ENCODE measurements around the gene SLC47A2.

DNA sequence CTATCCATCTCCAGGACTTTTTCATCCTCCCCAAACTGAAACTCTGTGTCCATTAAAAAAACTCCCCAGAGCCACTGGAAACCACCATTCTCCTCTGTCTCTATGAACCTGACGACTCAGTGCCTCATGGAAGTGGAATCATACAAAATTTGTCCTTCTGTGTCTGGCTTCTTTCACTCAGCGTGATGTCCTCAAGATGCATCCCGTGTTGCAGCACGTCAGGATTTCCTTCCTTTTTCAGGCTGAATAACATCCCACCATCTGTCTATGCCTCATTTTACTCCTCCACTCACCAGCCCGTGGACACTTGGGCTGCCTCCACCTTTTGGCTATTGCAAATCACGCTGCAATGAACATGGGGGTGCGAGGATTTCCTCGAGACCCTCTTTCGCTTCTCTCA lies 44.4 kb upstream of the SLC47A2 start:
- TF ChIP-seq, protein P1, sequence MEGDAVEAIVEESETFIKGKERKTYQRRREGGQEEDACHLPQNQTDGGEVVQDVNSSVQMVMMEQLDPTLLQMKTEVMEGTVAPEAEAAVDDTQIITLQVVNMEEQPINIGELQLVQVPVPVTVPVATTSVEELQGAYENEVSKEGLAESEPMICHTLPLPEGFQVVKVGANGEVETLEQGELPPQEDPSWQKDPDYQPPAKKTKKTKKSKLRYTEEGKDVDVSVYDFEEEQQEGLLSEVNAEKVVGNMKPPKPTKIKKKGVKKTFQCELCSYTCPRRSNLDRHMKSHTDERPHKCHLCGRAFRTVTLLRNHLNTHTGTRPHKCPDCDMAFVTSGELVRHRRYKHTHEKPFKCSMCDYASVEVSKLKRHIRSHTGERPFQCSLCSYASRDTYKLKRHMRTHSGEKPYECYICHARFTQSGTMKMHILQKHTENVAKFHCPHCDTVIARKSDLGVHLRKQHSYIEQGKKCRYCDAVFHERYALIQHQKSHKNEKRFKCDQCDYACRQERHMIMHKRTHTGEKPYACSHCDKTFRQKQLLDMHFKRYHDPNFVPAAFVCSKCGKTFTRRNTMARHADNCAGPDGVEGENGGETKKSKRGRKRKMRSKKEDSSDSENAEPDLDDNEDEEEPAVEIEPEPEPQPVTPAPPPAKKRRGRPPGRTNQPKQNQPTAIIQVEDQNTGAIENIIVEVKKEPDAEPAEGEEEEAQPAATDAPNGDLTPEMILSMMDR (IDR thresholded peaks at IDR 0.05), result no peak
- no peak for TF ChIP-seq POLR2AphosphoS5 (IDR thresholded peaks at IDR 0.05)
